Immature natural killer cell (primary cell): ENCODE data around the gene BTF3L4. TPM values are rescaled to one million over a fixed set of nuclear protein-coding genes. Genes with fewer than 3 reads are reported as not detected.
A peak's percentile ranks its signal among the peaks of the same experiment; 100 is the strongest.
"Not testable (repeated sequence)": the region's sequence is repeated elsewhere in the genome, so short reads cannot be mapped to it uniquely, and the experiment has no call there.

Experiments used
- DNase-seq, 3 donors: peaks; one replicate each; pipeline ENCODE4 v3.0.0; 2022; ENCODE audit warnings: mixed read lengths in 1 of 3
- H3K27ac Mint-ChIP-seq, 6 donors: one replicate each; pipeline ENCODE4 v1.8.0; 2020; ENCODE audit warnings: mixed read lengths in 6 of 6, mild to moderate bottlenecking in 5 of 6, inconsistent platforms in 4 of 6, moderate library complexity in 3 of 6
- H3K27me3 Mint-ChIP-seq, 3 donors: one replicate each; pipeline ENCODE4 v1.8.0; 2020 to 2021; ENCODE audit warnings: low read depth in 3 of 3, mild to moderate bottlenecking in 3 of 3, mixed read lengths in 3 of 3, moderate library complexity in 3 of 3, inconsistent platforms in 1 of 3
- H3K36me3 Mint-ChIP-seq, 3 donors: one replicate each; pipeline ENCODE4 v1.8.0; 2020; ENCODE audit warnings: mixed read lengths in 3 of 3, inconsistent platforms in 2 of 3, mild to moderate bottlenecking in 2 of 3
- H3K4me1 Mint-ChIP-seq, 2 donors: one replicate each; pipeline ENCODE4 v1.8.0; 2020; ENCODE audit warnings: inconsistent platforms in 2 of 2, mild to moderate bottlenecking in 2 of 2, mixed read lengths in 2 of 2, moderate library complexity in 1 of 2
- H3K4me3 Mint-ChIP-seq, 5 donors: one replicate each; pipeline ENCODE4 v1.8.0; 2020; ENCODE audit warnings: mild to moderate bottlenecking in 5 of 5, mixed read lengths in 5 of 5, inconsistent platforms in 3 of 5, moderate library complexity in 3 of 5
- H3K9me3 Mint-ChIP-seq, 6 donors: one replicate each; pipeline ENCODE4 v1.8.0; 2020; ENCODE audit warnings: mild to moderate bottlenecking in 6 of 6, mixed read lengths in 6 of 6, inconsistent platforms in 4 of 6, moderate library complexity in 3 of 6
- polyA plus RNA-seq, 3 donors: library from polyadenylated mRNA; unstranded; fragments of 300-500 nt; fragmentation: Illumina TruSeq; gene quantifications; one replicate each; pipeline ENCODE4 v1.2.3, GENCODE V29; 2021

The BTF3L4 gene
- polyA plus RNA-seq, 3 donors from 2014 or later: 52.6 to 70.0 (median 58.7) TPM

DNA sequence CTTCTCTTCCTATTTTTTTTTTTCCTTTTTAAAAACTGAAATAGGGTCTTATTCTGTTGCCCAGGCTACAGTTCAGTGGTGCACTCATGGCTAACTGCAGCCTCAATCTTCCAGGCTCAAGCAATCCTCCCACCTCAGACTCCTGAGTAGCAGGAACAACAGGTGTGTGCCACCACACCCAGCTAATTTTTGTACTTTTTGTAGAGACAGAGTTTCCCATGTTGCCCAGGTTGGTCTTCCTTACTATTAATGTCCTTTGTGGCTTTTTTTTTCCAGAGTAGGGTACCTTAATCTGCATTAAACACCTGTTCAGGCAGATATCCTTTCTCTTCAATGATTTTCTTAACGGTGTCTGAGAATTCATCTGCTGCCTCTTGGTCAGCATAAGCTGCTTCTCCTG is 18.2 kb upstream of the BTF3L4 start:
- Mint-ChIP-seq H3K4me1 (peaks cover 8 to 14% of the 10 kb centered on the region in 2 donors), H3K27ac (no peak overlapping the region), H3K9me3 (no peaks in the 10 kb centered on the region), H3K36me3 (peaks cover 4 to 24% (median 8%) of the 10 kb centered on the region in 3 donors), H3K27me3 (peaks cover 2 to 8% (median 7%) of the 10 kb centered on the region in 3 donors), H3K4me3 (no peak overlapping the region)
- no peak for DNase-seq

DNA sequence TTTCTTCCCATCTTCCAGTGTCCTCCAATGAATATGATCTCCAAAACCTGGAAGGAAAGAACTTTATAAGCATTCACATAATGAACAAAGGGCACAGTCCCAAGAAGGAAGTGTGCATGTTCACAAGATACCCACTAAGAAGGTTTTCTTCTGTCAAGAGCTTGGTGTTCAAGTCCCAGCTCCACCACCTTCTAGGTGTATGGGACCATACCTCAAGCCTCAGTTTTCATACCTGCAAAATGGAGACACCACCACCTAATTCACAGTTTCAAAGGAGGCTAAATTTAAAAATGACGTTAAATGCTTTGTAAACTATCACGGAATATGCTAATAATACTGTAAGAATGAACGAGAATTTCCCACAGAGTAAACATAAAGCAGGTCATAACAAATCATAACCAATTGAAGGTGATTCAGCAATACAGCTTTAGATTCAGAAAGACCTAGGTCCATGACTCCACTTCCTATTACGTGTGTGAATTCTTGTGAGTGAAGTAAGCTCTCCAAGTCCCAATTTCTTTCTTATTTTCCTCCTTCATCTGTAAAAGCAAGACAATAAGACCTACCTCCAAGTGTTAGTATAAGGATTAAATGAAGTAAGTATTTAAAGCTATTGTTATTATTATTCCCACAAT is 14.4 kb upstream of the BTF3L4 start:
- H3K27ac Mint-ChIP-seq: no peak overlapping the region
- H3K36me3 Mint-ChIP-seq: peaks cover 8 to 31% (median 11%) of the 10 kb centered on the region in 3 donors

DNA sequence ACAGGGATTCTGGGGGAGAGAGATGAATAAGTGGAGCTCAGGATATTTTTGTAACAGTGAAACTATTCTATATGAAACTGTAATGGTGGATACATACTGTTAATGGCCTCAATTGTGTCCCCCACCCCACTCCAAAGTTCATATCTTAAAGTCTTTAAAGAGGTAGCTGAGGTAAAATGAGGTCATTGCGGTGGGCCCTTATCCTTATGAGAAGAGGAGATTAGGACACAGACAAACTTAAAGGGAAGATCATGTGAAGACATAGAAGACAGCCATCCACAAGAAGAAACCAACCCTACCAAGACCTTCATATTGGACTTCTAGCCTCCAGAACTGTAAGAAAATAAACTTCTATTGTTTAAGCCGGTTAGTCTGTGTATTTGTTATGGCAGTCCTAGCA is 10.9 kb upstream of the BTF3L4 start:
- Mint-ChIP-seq H3K4me3 (no peak overlapping the region), H3K36me3 (peaks cover 8 to 21% (median 10%) of the 10 kb centered on the region in 3 donors), H3K27ac (no peak overlapping the region), H3K27me3 (no peaks in the 10 kb centered on the region), H3K9me3 (no peaks in the 10 kb centered on the region), H3K4me1 (peaks cover 3 to 4% of the 10 kb centered on the region in 2 donors)
- DNase-seq: no peak

More for the DNA sequence above, 14.4 kb upstream of the BTF3L4 start:
- DNase-seq: no peak
- Mint-ChIP-seq H3K27me3 (peaks cover 0 to 2% (median 0%) of the 10 kb centered on the region in 3 donors), H3K4me3 (no peak overlapping the region), H3K4me1 (peaks cover 0 to 4% of the 10 kb centered on the region in 2 donors), H3K9me3 (no peaks in the 10 kb centered on the region)

DNA sequence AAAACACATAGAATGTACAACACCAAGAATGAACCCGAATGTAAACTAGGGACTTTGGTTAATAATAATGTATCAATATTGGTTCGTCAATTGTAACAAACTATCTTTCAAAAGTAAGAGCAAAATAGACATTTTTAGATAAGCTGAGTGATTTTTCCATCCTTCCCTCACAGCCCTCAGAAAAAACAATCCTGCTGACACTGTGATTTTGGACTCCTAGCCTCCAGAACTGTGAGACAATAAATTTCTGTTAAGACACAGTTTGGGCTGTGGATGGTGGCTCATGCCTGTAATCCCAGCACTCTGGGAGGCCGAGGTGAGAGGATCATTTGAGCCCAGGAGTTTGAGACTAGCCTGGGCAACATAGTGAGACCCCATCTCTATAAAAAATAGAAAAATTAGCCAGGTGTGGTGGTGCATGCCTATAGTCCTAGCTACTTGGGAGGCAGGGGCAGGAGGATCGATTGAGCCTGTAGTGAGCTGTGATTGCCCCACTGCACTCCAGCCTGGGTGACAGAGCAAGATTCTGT is 10.4 kb upstream of the BTF3L4 start:
- not testable (repeated sequence) for H3K27me3 Mint-ChIP-seq, DNase-seq, H3K4me3 Mint-ChIP-seq, H3K4me1 Mint-ChIP-seq, H3K9me3 Mint-ChIP-seq
- H3K36me3 Mint-ChIP-seq: peaks cover 8 to 21% (median 10%) of the 10 kb centered on the region in 3 donors
- H3K27ac Mint-ChIP-seq: peak overlapping the region in 1 of 6 donors; percentile 67

DNA sequence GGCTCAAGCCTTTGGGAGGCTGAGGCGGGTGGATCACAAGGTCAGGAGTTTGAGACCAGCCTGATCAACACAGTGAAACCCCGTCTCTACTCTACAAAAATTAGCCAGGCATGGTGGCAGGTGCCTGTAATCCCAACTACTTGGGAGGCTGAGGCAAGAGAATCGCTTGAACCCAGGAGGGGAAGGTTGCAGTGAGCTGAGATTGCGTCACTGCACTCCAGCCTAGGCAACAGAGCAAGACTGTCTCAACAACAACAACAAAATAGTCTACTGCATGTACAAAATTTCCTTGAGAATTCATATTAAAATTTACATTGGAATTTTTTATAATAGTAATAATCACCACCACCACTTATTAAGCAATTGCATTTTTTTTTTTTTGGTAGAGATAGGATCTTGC is 6.8 kb upstream of the BTF3L4 start:
- H3K27ac Mint-ChIP-seq, DNase-seq, H3K9me3 Mint-ChIP-seq, H3K4me3 Mint-ChIP-seq, H3K27me3 Mint-ChIP-seq: not testable (repeated sequence)
- H3K36me3 Mint-ChIP-seq: peaks cover 7 to 15% (median 14%) of the 10 kb centered on the region in 3 donors
- peaks cover 13 to 31% of the 10 kb centered on the region in 2 donors for H3K4me1 Mint-ChIP-seq

DNA sequence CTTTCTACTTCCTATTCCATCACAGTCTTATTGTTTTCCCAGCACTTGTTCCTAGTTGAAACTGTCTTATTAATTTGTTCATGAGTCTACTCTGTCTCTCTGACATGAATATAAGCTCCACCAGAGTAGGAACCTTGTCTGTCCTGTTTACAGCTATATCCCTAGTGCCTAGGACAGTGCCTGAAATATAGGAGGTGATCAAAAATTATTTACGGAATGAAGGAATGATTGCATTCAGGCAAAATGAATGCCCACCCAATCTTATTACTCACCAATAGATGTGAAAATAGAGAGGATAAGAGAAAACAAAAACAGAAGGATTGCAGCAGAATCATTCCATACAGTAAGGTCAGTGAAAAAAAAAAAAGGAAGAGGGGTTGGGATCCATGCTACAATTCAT is 2.2 kb upstream of the BTF3L4 start:
- Mint-ChIP-seq H3K9me3 (no peaks in the 10 kb centered on the region), H3K4me1 (peaks cover 43 to 71% of the 10 kb centered on the region in 2 donors), H3K4me3 (peak overlapping the region; percentile 92 to 99 (median 95))

DNA sequence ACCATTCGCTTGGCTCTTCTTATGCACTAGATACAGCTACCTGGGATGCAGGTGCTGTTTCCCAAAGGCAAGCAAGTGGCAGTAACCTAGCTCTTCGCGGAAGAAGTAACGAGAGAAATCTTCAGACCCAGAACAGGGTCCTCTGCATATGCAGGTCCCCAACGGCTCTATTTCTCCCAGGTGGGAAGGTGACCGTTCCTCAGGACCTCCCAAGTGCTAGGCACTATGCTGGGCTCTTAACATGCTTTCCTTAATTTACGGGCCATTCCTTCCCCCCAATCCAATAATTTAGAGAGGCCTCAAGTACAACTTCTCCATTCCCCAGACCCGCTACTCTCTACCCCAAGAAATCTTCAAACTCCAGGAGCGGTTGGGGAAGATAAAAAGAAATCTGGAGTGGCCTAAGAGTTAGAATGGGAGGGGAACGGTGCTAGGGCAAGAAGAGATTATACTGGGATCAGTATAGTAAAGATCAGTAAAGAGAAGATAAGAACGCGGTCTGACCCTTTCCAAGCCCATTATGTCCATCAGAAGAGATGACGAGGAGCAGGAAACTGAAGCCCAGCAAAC is 1.5 kb upstream of the BTF3L4 start:
- DNase-seq: no peak
- peaks cover 3 to 6% (median 5%) of the 10 kb centered on the region in 3 donors for H3K36me3 Mint-ChIP-seq
- H3K9me3 Mint-ChIP-seq: no peaks in the 10 kb centered on the region
- H3K4me1 Mint-ChIP-seq: peaks cover 47 to 74% of the 10 kb centered on the region in 2 donors
- peak overlapping the region; percentile 92 to 99 (median 95) for H3K4me3 Mint-ChIP-seq
- H3K27me3 Mint-ChIP-seq: peaks cover 8 to 22% (median 8%) of the 10 kb centered on the region in 3 donors
- H3K27ac Mint-ChIP-seq: peak overlapping the region; percentile 87 to 99 (median 94)

More for the DNA sequence above, 2.2 kb upstream of the BTF3L4 start:
- Mint-ChIP-seq H3K27me3 (peaks cover 8 to 22% (median 8%) of the 10 kb centered on the region in 3 donors), H3K36me3 (peaks cover 3 to 6% (median 5%) of the 10 kb centered on the region in 3 donors), H3K27ac (peak overlapping the region; percentile 46 to 96 (median 92))
- no peak for DNase-seq

DNA sequence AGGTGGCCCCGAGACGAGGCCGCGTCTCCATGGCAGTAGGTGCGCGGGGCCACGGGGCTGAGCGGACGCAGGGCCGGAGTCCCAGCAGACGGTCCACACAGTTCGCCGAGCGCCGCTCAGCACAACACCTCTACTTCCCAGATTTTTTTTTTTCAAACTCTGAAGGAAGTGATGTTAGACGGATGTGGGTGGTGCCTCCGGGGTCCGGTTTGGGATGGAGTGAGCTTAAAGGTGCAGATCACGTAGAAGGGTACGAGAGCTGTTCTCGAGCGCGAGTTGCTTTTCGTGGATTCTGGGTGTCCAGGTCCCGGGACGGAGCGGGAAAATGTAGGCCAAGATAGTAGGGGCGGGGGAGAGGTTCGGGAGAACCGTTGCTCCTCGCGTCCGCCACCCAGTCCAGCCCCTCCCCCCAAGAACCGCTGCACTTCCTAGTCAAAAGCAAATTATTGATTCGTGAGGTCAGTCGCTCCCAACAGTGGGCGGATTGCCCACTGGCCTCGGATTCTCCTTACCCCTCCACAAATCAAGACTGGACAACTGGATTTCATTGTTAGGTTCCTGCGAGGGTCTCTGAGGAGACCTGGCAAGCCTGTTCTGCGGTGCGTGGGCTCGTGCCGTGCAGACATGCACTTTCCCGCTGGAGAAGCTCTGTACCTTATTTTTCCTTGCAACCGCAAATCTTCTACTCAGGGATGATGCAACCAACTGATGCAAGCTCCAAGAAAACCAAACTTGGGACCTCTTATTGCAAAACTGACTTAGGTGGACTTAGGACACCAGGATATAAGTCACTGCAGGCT is 829 bp upstream of the BTF3L4 start, which contains the start of gene TXNDC12:
TSS of gene TXNDC12 (minus strand) at position 126 of the 800 bp plus-strand sequence. CDS start at position 31, 95 bp downstream.
- H3K9me3 Mint-ChIP-seq: no peaks in the 10 kb centered on the region
- peaks cover 3 to 6% (median 5%) of the 10 kb centered on the region in 3 donors for H3K36me3 Mint-ChIP-seq
- H3K4me1 Mint-ChIP-seq: peaks cover 47 to 74% of the 10 kb centered on the region in 2 donors
- peak; percentile 59 to 65 (median 61) for DNase-seq
- peaks cover 8 to 22% (median 8%) of the 10 kb centered on the region in 3 donors for H3K27me3 Mint-ChIP-seq
- peak within 1 kb of the TSS; percentile 87 to 99 (median 94) for H3K27ac Mint-ChIP-seq
- H3K4me3 Mint-ChIP-seq: peak within 1 kb of the TSS; percentile 92 to 99 (median 95)

DNA sequence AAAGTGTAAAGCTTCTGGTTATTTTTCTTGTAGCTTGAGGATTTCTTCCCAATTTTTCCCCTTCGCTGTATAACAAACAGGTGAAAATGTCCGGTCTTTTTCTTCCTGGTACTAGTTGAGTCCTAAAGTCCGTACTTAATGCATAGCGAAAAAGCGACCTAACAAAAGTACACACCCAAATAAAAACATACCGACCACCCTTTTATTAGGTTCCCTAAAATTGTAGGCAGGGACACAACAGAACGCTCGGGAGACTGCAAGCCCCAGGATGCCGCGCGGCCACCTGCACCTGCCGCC is 281 bp upstream of the BTF3L4 start:
- Mint-ChIP-seq H3K4me1 (peaks cover 47 to 75% of the 10 kb centered on the region in 2 donors), H3K27me3 (peaks cover 8 to 24% (median 8%) of the 10 kb centered on the region in 3 donors)

DNA sequence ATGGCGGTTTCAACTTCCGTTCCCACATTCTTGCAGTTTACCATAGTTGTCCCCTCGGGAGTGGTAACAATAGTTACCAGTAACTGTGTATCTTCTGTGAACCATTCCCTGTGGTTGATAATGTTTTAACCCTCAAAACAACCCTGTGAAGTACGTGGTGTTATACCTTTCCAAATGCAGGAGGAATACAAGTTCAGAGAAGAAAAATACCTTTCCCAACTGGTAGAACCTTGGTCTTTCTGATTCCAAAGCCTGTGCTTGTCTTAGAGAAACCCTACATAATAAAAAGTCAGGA is 789 bp downstream of the BTF3L4 start:
- Mint-ChIP-seq H3K27ac (peak overlapping the region; percentile 93 to 99 (median 96)), H3K27me3 (peaks cover 8 to 24% (median 8%) of the 10 kb centered on the region in 3 donors), H3K4me1 (peaks cover 47 to 71% of the 10 kb centered on the region in 2 donors), H3K4me3 (peak overlapping the region; percentile 92 to 96 (median 95)), H3K9me3 (no peaks in the 10 kb centered on the region), H3K36me3 (peaks cover 4 to 12% (median 8%) of the 10 kb centered on the region in 3 donors)
- DNase-seq: peak in 2 of 3 donors; percentile 75 to 77

More for the DNA sequence above, 281 bp upstream of the BTF3L4 start:
- Mint-ChIP-seq H3K9me3 (no peaks in the 10 kb centered on the region), H3K4me3 (peak overlapping the region; percentile 92 to 99 (median 95)), H3K36me3 (peaks cover 4 to 9% (median 7%) of the 10 kb centered on the region in 3 donors), H3K27ac (peak overlapping the region; percentile 87 to 99 (median 94))
- no peak for DNase-seq

DNA sequence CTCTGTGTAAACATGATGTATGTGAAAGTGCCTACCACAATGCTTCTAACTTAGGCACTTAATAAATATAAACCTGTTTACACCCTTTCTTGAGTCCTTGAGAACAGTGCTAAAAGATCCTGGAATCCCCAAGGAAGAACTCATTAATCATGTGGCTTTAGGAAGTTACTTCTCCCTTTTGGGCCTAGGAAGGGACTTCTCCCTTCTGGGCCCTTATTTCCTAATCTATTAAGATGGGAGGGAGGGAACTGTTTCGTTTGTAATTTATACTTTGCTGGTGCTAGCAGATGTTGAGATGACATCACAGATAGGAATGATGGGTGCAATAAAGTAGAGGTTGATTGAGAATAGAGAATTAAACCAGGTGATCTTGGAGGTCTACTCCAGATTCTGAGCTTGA is 1.2 kb downstream of the BTF3L4 start:
- Mint-ChIP-seq H3K4me3 (peak overlapping the region; percentile 92 to 96 (median 95)), H3K27me3 (peaks cover 8 to 24% (median 8%) of the 10 kb centered on the region in 3 donors), H3K9me3 (no peaks in the 10 kb centered on the region), H3K36me3 (peaks cover 4 to 11% (median 6%) of the 10 kb centered on the region in 3 donors), H3K4me1 (peaks cover 47 to 68% of the 10 kb centered on the region in 2 donors), H3K27ac (peak overlapping the region; percentile 93 to 99 (median 96))
- no peak for DNase-seq

DNA sequence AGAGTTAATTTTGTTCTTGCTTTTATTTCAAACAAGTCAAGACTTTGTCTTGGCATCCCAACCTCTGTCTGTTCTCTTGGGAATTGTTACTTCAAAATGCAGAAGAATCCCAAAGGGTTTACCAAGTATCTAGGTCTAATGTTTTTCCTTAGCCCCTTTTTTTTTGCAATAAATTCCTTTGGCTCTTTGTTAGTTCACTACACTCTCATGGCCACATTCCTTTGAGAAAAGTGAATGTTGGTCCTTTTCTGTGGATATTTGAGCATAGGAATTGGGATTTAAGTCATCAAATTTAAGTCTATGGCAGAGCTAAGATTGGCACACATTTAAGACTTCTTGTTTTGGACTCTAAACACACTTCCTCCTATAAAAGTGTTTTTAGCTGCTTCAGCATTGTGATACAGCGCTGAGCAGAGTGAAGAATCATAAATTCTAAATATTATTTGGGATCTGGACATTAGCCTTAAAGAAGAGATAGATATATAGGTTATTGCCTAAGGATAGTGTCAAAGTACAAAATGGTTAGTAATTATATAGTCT is 1.9 kb downstream of the BTF3L4 start:
- no peak for DNase-seq
- Mint-ChIP-seq H3K4me3 (peak overlapping the region; percentile 92 to 96 (median 95)), H3K36me3 (peaks cover 4 to 11% (median 8%) of the 10 kb centered on the region in 3 donors), H3K9me3 (no peaks in the 10 kb centered on the region), H3K27me3 (peaks cover 8 to 24% (median 8%) of the 10 kb centered on the region in 3 donors), H3K27ac (peak overlapping the region; percentile 51 to 99 (median 94)), H3K4me1 (peaks cover 46 to 61% of the 10 kb centered on the region in 2 donors)

DNA sequence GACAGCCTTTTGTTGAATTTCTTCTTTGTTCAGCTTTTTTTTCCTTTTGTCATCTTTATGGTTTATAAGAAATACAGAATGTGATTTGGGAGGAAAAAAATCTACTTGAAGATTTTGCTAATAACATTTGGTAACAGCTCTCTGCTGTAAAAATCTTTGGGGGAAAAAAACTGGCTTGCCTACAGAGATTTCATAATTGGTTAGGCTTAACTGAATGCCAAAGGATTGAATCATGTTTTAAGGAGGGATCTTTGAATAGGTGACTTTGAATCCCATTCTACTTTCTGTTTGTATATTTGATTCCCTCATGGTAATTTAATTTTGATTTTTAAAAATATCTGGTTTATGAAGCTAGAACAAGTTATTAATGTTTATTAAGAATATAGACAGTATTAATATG is 3.2 kb downstream of the BTF3L4 start:
- H3K4me1 Mint-ChIP-seq: peaks cover 38 to 58% of the 10 kb centered on the region in 2 donors
- H3K36me3 Mint-ChIP-seq: peaks cover 11 to 22% (median 11%) of the 10 kb centered on the region in 3 donors
- peak overlapping the region in 1 of 5 donors; percentile 12 for H3K4me3 Mint-ChIP-seq
- no peak for DNase-seq
- peaks cover 8 to 26% (median 8%) of the 10 kb centered on the region in 3 donors for H3K27me3 Mint-ChIP-seq
- H3K27ac Mint-ChIP-seq: no peak overlapping the region
- H3K9me3 Mint-ChIP-seq: no peaks in the 10 kb centered on the region
